ENCODE measurements around the gene NLGN3.

DNA sequence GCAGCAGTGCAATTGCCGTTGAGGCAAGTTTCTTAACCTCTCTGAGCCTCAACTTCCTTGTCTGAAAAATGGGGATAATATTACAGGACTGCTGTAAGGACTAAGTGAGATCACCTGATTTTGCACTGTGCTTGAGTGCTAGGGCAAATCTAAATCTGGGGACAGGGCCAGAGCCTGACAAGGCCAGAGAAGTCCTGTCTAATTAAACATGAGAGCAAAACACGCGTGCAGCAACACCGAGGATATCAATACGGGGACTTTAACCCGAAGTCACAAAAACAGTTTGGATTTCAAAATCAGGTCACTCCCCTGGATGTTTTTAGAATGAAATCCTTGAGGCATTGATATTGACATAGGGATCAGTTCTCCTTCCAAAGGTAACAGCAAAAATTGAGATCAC lies 72.7 kb downstream of the NLGN3 start:
- TF ChIP-seq, protein P1, sequence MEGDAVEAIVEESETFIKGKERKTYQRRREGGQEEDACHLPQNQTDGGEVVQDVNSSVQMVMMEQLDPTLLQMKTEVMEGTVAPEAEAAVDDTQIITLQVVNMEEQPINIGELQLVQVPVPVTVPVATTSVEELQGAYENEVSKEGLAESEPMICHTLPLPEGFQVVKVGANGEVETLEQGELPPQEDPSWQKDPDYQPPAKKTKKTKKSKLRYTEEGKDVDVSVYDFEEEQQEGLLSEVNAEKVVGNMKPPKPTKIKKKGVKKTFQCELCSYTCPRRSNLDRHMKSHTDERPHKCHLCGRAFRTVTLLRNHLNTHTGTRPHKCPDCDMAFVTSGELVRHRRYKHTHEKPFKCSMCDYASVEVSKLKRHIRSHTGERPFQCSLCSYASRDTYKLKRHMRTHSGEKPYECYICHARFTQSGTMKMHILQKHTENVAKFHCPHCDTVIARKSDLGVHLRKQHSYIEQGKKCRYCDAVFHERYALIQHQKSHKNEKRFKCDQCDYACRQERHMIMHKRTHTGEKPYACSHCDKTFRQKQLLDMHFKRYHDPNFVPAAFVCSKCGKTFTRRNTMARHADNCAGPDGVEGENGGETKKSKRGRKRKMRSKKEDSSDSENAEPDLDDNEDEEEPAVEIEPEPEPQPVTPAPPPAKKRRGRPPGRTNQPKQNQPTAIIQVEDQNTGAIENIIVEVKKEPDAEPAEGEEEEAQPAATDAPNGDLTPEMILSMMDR (conservative IDR thresholded peaks at IDR 0.05 in 1 of 2, IDR thresholded peaks at IDR 0.05 in 1 of 2; ENCODE audit: extremely low read depth in 1 of 2, insufficient read depth in 1 of 2, low read depth in 1 of 2, low read length in 2 of 2) = no peak
- no peak for TF ChIP-seq EZH2 (IDR thresholded peaks at IDR 0.05; ENCODE audit: borderline replicate concordance, low read length)
